ELF-1 (cell line): ENCODE data around the gene NFILZ.

Experiments used
- DNase-seq: peaks from one replicate; pipeline ENCODE4 v3.0.0-alpha.2; 2016; ENCODE audit warnings: low read depth, low spot score

Gene NFILZ

GRCh38 chr19:8641908-8642547 lies 11.6 kb downstream of the NFILZ start:
- DNase-seq, result peak; percentile 29

GRCh38 chr19:8642561-8642960 lies 12.1 kb downstream of the NFILZ start:
- no peak for DNase-seq

DNA sequence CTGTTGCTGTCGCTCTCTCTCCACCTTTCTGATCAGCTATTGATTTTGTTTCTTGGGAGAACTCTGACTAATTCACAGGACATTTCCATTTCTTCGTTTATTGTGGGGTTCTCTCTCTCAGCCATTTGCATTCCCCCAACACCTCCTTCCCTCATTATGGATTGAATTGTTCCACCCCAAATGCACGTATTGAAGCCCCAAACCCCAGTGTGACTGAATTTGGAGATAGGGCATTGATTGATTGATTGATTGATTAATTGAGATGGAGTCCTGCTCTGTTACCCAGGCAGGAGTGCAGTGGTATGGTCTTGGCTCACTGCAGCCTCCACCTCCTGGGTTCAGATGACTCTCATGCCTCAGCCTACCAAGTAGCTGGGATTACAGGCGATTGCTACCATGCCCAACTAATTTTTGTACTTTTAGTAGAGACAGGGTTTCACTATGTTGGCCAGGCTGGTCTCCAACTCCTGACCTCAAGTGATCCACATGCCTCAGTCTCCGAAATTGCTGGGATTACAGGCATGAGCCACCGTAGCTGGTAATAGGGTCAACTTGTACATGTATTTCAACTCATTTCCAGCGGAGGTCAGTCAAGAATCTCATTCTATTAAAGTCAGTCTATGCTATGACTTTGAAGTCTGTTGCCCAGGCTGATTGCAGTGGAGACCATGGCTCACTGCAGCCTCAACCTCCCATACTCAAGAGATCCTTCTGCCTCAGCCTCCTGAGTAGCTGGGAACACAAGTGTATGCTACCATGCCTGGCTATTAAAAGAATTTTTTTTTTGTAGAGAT lies 13.6 kb downstream of the NFILZ start:
- DNase-seq, result no peak

GRCh38 chr19:8648240-8648639 lies 17.8 kb downstream of the NFILZ start:
- DNase-seq, result no peak

GRCh38 chr19:8654591-8655339 lies 24.3 kb downstream of the NFILZ start:
- peak; percentile 69 for DNase-seq

- DNase-seq, result no peak
These were observed 24.9 kb downstream of the NFILZ start for GRCh38 chr19:8655340-8655709.

- DNase-seq, result no peak
These were observed 27.4 kb downstream of the NFILZ start for GRCh38 chr19:8657869-8658268.

DNA sequence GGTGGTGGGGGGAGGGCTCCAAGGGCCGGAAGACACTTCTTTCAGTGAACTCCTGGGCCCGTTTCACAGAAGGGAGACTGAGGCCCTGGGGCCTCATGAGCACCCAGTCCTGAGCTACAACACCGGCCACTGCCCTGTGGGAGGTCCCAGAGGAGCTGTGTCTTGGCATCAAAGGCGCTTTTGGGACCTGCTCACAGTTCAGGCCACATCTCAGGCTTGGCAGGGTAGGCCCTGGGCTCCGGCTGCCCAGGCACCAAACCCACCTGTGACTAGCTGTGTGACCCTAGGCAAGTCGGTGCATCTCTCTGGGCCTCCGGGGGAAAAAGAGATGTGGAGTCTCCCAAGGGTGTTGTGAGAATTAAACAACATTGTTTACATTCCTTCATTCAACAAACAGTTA lies 29.5 kb downstream of the NFILZ start:
- DNase-seq, result no peak

GRCh38 chr19:8662263-8662662 lies 31.8 kb downstream of the NFILZ start:
- DNase-seq, result no peak

- DNase-seq, result no peak
These were observed 33.7 kb downstream of the NFILZ start for GRCh38 chr19:8663920-8664670.

DNA sequence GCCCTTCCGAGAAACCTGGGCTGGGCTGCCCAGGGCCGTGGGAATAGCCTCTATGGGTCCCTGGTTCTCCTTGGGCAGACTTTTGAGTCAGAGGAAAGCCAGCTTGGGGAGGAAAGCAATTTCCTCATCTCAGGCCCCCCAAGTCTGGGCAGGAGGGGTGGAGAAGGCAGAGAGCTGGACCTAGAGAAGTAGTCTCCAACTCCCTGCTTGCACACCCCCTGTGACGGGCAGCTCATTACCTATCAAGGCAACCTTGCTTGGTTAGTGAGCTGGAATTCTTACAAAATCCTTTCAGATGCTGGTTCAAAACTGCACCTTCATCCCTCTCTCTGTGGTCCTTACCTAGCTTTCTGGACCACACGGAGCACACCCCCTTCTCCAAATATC lies 34.2 kb downstream of the NFILZ start:
- DNase-seq, result no peak

- no peak for DNase-seq
These were observed 35.2 kb downstream of the NFILZ start for GRCh38 chr19:8665468-8666213.

GRCh38 chr19:8666814-8667405 lies 36.5 kb downstream of the NFILZ start:
- no peak for DNase-seq

DNA sequence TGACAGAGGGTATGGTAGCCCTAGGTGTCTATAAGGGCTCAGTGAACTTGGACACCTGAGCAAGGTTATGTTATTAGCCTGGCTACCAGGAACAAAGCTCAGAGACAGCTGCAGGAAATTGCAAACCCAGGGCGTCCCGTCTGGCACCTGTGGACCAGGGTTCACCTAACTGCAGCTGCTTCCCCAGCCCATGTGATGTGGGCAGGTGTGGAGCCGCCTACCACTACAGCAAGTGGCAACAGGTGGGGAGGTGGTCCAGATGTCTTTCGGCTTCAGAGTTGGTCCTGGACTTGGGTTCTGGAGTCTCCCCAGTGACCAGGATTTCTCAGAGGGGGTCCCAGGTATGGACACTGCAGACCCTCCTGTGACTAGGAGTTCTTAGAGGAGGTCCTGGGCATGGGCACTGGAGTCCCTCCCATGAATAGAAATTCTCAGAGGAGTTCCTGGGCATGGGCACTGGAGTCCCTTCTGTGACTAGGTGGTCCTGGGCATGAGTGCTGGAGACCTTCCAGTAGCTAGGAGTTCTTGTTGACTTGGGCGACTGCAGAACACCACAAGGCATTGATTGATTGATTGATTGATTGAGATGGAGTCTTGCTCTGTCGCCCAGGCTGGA lies 43.0 kb downstream of the NFILZ start:
- no peak for DNase-seq

GRCh38 chr19:8675066-8675465 lies 44.6 kb downstream of the NFILZ start:
- no peak for DNase-seq

DNA sequence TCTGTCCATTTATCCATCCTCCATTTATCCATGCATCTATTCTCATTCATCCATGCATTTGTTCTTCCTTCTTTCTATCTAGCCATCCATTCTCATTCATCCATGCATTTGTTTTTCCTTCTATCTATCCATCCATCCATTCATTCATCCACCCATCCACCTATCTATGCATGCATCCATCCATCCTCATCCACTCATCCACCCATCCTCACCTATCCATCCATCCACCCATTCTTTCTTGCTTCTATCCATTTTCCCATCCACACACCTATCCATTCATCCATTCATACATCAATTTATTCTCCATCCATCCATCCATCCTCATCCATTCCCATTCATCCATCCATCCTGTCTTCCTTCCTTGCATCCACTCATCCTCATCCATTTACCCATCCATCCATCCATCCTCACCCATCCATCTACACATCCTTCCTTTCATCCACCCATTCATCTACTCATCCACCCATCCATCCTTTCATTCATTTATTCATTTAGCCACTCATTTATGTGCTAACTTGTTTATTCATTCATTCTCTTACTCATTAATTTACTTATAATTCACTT lies 47.9 kb downstream of the NFILZ start:
- no peak for DNase-seq
